HCT116 (cell line): ENCODE data around the gene ZNF541. TPM values are rescaled to one million over a fixed set of nuclear protein-coding genes. Genes with fewer than 3 reads are reported as not detected.

Experiments
- ATAC-seq: fragments of 200-7000 bp; cut with Tn5 transposase; 2 replicates; pipeline ENCODE4 v1.9.1; 2020; ENCODE audit warnings: mild to moderate bottlenecking, moderate library complexity
- BruUV-seq: library from RNA; stranded (reverse); fragments of 400-500 nt; replicated peaks from 2 replicates; lab custom pipeline; 2021; lab: Mats Ljungman, UMichigan
- CTCF ChIA-PET: fragments of 300-600 bp; sonication (Branson Sonifier 250); formaldehyde crosslinking; loops from one replicate; lab custom pipeline; 2021; ENCODE audit warnings: antibody characterized with exemption; lab: Charles Lee
- POLR2A ChIA-PET: fragments of 300-600, 350-600 bp; sonication (Branson Sonifier 250); formaldehyde crosslinking; loops from one replicate; lab custom pipeline; 2021; ENCODE audit warnings: antibody characterized with exemption; lab: Charles Lee
- RAD21 ChIA-PET, 2 experiments: fragments of 300-600 bp; sonication (Branson Sonifier 250); formaldehyde crosslinking; loops; one replicate each; lab custom pipeline; 2023; ENCODE audit warnings: low total read pairs in 2 of 2; ENCODE audit not compliant: uncharacterized antibody in 2 of 2, unreplicated experiment in 2 of 2, low non-redundant PET in 1 of 2; lab: Charles Lee
- DNase-seq: peaks from one replicate; pipeline ENCODE4 v3.0.0-alpha.2; 2010; ENCODE audit warnings: low read depth, low spot score
- H2AFZ ChIP-seq: fragments of 200-600 bp; shearing (Covaris generic), sonication (generic); 2 replicates; pipeline ENCODE4 v1.6.1; 2017; ENCODE audit warnings: low read depth, mixed run types, mixed read lengths, antibody characterized with exemption, low read length; ENCODE audit not compliant: poor library complexity, severe bottlenecking
- H3K27ac ChIP-seq: 2 replicates; pipeline ENCODE4 v1.5.1; 2012; ENCODE audit warnings: low read depth, low read length
- H3K27me3 ChIP-seq: fragments of 200-600 bp; sonication (generic); 2 replicates; pipeline ENCODE4 v1.6.1; 2016; ENCODE audit warnings: mixed run types, low read length, mixed read lengths; ENCODE audit not compliant: insufficient read depth
- H3K36me3 ChIP-seq, 2 experiments: fragments of 200-500 bp in 1 of 2; fragments of 200-600 bp in 1 of 2; sonication (Bioruptor generic) in 1 of 2; sonication (generic) in 1 of 2; 2 replicates each; pipeline versions ENCODE4 v1.5.1 to v1.6.1; 2014 to 2016; ENCODE audit warnings: low read length in 2 of 2, inconsistent platforms in 1 of 2, mixed read lengths in 1 of 2, mixed run types in 1 of 2; ENCODE audit not compliant: insufficient read depth in 2 of 2, control insufficient read depth in 1 of 2
- H3K4me1 ChIP-seq, 2 experiments: fragments of 200-600 bp in 1 of 2; sonication (generic) in 1 of 2; 2 replicates each; pipeline versions ENCODE4 v1.5.1 to v1.6.1; 2012 to 2017; ENCODE audit warnings: low read length in 2 of 2, inconsistent platforms in 1 of 2, mild to moderate bottlenecking in 1 of 2, mixed read lengths in 1 of 2, mixed run types in 1 of 2, moderate library complexity in 1 of 2; ENCODE audit not compliant: insufficient read depth in 2 of 2, control insufficient read depth in 1 of 2
- H3K4me2 ChIP-seq: fragments of 200-600 bp; sonication (generic); 2 replicates; pipeline ENCODE4 v1.6.1; 2017; ENCODE audit warnings: mixed run types, low read length, mixed read lengths
- H3K4me3 ChIP-seq, 2 experiments: fragments of 200-600 bp in 1 of 2; sonication (generic) in 1 of 2; replicated peaks in 1 of 2; 2 replicates each; pipeline ENCODE4 v1.5.1; 2011 to 2016; ENCODE audit warnings: low read length in 2 of 2, control low read depth in 1 of 2, low read depth in 1 of 2, mild to moderate bottlenecking in 1 of 2, mixed read lengths in 1 of 2, mixed run types in 1 of 2
- H3K79me2 ChIP-seq: fragments of 200-600 bp; sonication (generic); 2 replicates; pipeline ENCODE4 v1.6.1; 2017; ENCODE audit warnings: mild to moderate bottlenecking, mixed run types, low read length, moderate library complexity, mixed read lengths; ENCODE audit not compliant: insufficient read depth
- H3K9ac ChIP-seq: fragments of 200-600 bp; sonication (generic); 2 replicates; pipeline ENCODE4 v1.6.1; 2016; ENCODE audit warnings: low read length, mixed read lengths
- H3K9me2 ChIP-seq: fragments of 200-600 bp; sonication (generic), shearing (Covaris generic); 2 replicates; pipeline ENCODE4 v1.6.1; 2017; ENCODE audit warnings: mixed run types, mild to moderate bottlenecking, moderate library complexity; ENCODE audit not compliant: insufficient read depth
- H3K9me3 ChIP-seq, 2 experiments: fragments of 200-500 bp in 1 of 2; fragments of 200-600 bp in 1 of 2; sonication (Bioruptor generic) in 1 of 2; sonication (generic) in 1 of 2; 2 replicates each; pipeline ENCODE4 v1.6.1; 2014 to 2017; ENCODE audit warnings: low read length in 2 of 2, mixed read lengths in 2 of 2, inconsistent platforms in 1 of 2, low read depth in 1 of 2, mild to moderate bottlenecking in 1 of 2, mixed run types in 1 of 2, moderate library complexity in 1 of 2; ENCODE audit not compliant: control insufficient read depth in 1 of 2, insufficient read depth in 1 of 2
- H4K20me1 ChIP-seq: fragments of 200-600 bp; sonication (generic), shearing (Covaris generic); 2 replicates; pipeline ENCODE4 v1.6.1; 2017; ENCODE audit warnings: mixed run types, mild to moderate bottlenecking, moderate library complexity; ENCODE audit not compliant: insufficient read depth
- ATF3 ChIP-seq: IDR thresholded peaks from 2 replicates; pipeline ENCODE4 v1.6.1; 2012
- CEBPB ChIP-seq: IDR thresholded peaks from 2 replicates; pipeline ENCODE4 v1.6.1; 2012; ENCODE audit warnings: low read depth
- CTCF ChIP-seq, 3 experiments: fragments of 200-600 bp in 1 of 3; sonication (generic) in 1 of 3; IDR thresholded peaks in 2 of 3; conservative IDR thresholded peaks in 1 of 3; 2 replicates each; pipeline ENCODE4 v1.5.1; 2012 to 2017; ENCODE audit warnings: low read depth in 2 of 3, low read length in 2 of 3, antibody characterized with exemption in 1 of 3, borderline replicate concordance in 1 of 3, control low read depth in 1 of 3, mild to moderate bottlenecking in 1 of 3, mixed read lengths in 1 of 3, mixed run types in 1 of 3, moderate library complexity in 1 of 3; ENCODE audit not compliant: insufficient read depth in 1 of 3
- ELF1 ChIP-seq: IDR thresholded peaks from 2 replicates; pipeline ENCODE4 v1.6.1; 2012; ENCODE audit warnings: low read depth, borderline replicate concordance
- EZH2phosphoT487 ChIP-seq: fragments of 200-600 bp; IDR thresholded peaks from 2 replicates; pipeline ENCODE4 v1.6.1; 2018; ENCODE audit warnings: antibody characterized with exemption, borderline replicate concordance
- FOSL1 ChIP-seq: IDR thresholded peaks from 2 replicates; pipeline ENCODE4 v1.6.1; 2012; ENCODE audit warnings: low read depth
- JUND ChIP-seq: IDR thresholded peaks from 2 replicates; pipeline ENCODE4 v1.6.1; 2012
- MAX ChIP-seq: IDR thresholded peaks from 2 replicates; pipeline ENCODE4 v1.6.1; 2012
- RAD21 ChIP-seq: IDR thresholded peaks from 2 replicates; pipeline ENCODE4 v1.6.1; 2012; ENCODE audit warnings: low read depth, mild to moderate bottlenecking
- SIN3A ChIP-seq: IDR thresholded peaks from 2 replicates; pipeline ENCODE4 v1.6.1; 2012; ENCODE audit warnings: low read depth
- SP1 ChIP-seq: IDR thresholded peaks from 2 replicates; pipeline ENCODE4 v1.6.1; 2012; ENCODE audit warnings: low read depth
- ZFX ChIP-seq: fragments of 450-650 bp; IDR thresholded peaks from 2 replicates; pipeline ENCODE4 v1.6.1; 2017
- ZNF274 ChIP-seq: fragments of 200-500 bp; sonication (Bioruptor generic); IDR thresholded peaks from 2 replicates; pipeline ENCODE4 v1.6.1; 2014; ENCODE audit warnings: mild to moderate bottlenecking, low read depth, low read length, inconsistent platforms
- intact Hi-C: fragments of 100-400 bp; cut with micrococcal nuclease; formaldehyde crosslinking; loops from 2 replicates; pipeline ENCODE4 v1.10.0; 2022
- total RNA-seq: library from RNA; stranded (reverse); gene quantifications from one replicate; pipeline ENCODE4 v1.2.1, GENCODE V29; 2021; ENCODE audit not compliant: unreplicated experiment

Gene ZNF541
- total RNA-seq, 1 experiment from 2014 or later = not detected

- intact Hi-C loops = no loop called here
- H3K4me2 ChIP-seq = no peak overlapping the region
- ChIA-PET POLR2A (no interaction called here), CTCF (no interaction called here), RAD21 (no interaction called here)
- H3K9me2 ChIP-seq = no peaks in the 10 kb centered on the region
- no peak overlapping the region for H2AFZ ChIP-seq
- no peaks in the 10 kb centered on the region for H3K36me3 ChIP-seq
- no peaks in the 10 kb centered on the region for H3K27me3 ChIP-seq
- H3K27ac ChIP-seq = no peak overlapping the region
- TF ChIP-seq SP1 (no peak), CEBPB (no peak), SIN3A (no peak)
- H3K9me3 ChIP-seq = no peaks in the 10 kb centered on the region
- no peak for DNase-seq
- H3K4me3 ChIP-seq = no peak overlapping the region
- H3K4me1 ChIP-seq = no peaks in the 10 kb centered on the region
- no peaks in the 10 kb centered on the region for H4K20me1 ChIP-seq
- H3K79me2 ChIP-seq = no peaks in the 10 kb centered on the region
- ATAC-seq = no peak
- no peak overlapping the region for H3K9ac ChIP-seq
- no TSS peak for BruUV-seq
These were observed 34.1 kb downstream of the ZNF541 start for GRCh38 chr19:47538812-47539211.

- no peak overlapping the region for H3K4me2 ChIP-seq
- ATAC-seq (no peak), DNase-seq (no peak)
- no peak overlapping the region for H3K27ac ChIP-seq
- no peak overlapping the region for H3K4me3 ChIP-seq
- no peaks in the 10 kb centered on the region for H3K36me3 ChIP-seq
- intact Hi-C loops = no loop called here
- H3K79me2 ChIP-seq = no peaks in the 10 kb centered on the region
- H4K20me1 ChIP-seq = no peaks in the 10 kb centered on the region
- ChIA-PET POLR2A (no interaction called here), RAD21 (no interaction called here), CTCF (no interaction called here)
- no peaks in the 10 kb centered on the region for H3K9me2 ChIP-seq
- no peaks in the 10 kb centered on the region for H3K27me3 ChIP-seq
- no peaks in the 10 kb centered on the region for H3K9me3 ChIP-seq
- no TSS peak for BruUV-seq
- H3K9ac ChIP-seq = no peak overlapping the region
- no peak overlapping the region for H2AFZ ChIP-seq
- H3K4me1 ChIP-seq = no peaks in the 10 kb centered on the region
- no peak for TF ChIP-seq JUND
- TF ChIP-seq ZFX = no peak
- TF ChIP-seq CTCF (IDR thresholded peaks at IDR 0.05 in 2 of 3, conservative IDR thresholded peaks at IDR 0.05 in 1 of 3; ENCODE audit: borderline replicate concordance in 1 of 3, insufficient read depth in 1 of 3, low read depth in 2 of 3, low read length in 2 of 3) = no peak
- no peak for TF ChIP-seq ZNF274
- no peak for TF ChIP-seq ATF3
- no peak for TF ChIP-seq FOSL1
- no peak for TF ChIP-seq RAD21
- TF ChIP-seq EZH2phosphoT487 = no peak
- TF ChIP-seq ELF1 = no peak
- no peak for TF ChIP-seq MAX
- TF ChIP-seq SP1 = no peak
- TF ChIP-seq CEBPB = no peak
These were observed 35.5 kb downstream of the ZNF541 start for GRCh38 chr19:47537493-47537892.
